22Rv1 (cell line): ENCODE measurements around the gene IFT80.

Experiments
- H3K27ac ChIP-seq: fragments of 450-650 bp; 2 replicates; pipeline ENCODE4 v1.5.1; 2017
- CTCF ChIP-seq: fragments of 450-650 bp; IDR thresholded peaks from 2 replicates; pipeline ENCODE4 v1.5.1; 2017; ENCODE audit warnings: mild to moderate bottlenecking
- ZFX ChIP-seq: fragments of 450-650 bp; IDR thresholded peaks from 2 replicates; pipeline ENCODE4 v1.6.1; 2017; ENCODE audit warnings: antibody characterized with exemption, borderline replicate concordance

The IFT80 gene

GRCh38 chr3:160400030-160400701, 1.1 kb upstream of the IFT80 start:
- H3K27ac ChIP-seq, result peak overlapping the region; percentile 98
- TF ChIP-seq CTCF, result no peak
- TF ChIP-seq ZFX, result no peak

- H3K27ac ChIP-seq, result peak overlapping the region; percentile 98
- TF ChIP-seq ZFX (no peak), CTCF (no peak)
These were observed 253 bp downstream of the IFT80 start for GRCh38 chr3:160398820-160399124.

GRCh38 chr3:160395297-160395696, 3.7 kb downstream of the IFT80 start:
- TF ChIP-seq ZFX (no peak), CTCF (no peak)
- H3K27ac ChIP-seq, result no peak overlapping the region

GRCh38 chr3:160394009-160394392, 5.0 kb downstream of the IFT80 start:
- TF ChIP-seq ZFX (no peak), CTCF (no peak)
- no peak overlapping the region for H3K27ac ChIP-seq

- no peak for TF ChIP-seq CTCF
- no peak for TF ChIP-seq ZFX
These were observed 5.5 kb downstream of the IFT80 start for GRCh38 chr3:160393346-160394008.

GRCh38 chr3:160392798-160393197, 6.2 kb downstream of the IFT80 start:
- TF ChIP-seq ZFX, result no peak
- no peak for TF ChIP-seq CTCF

More at GRCh38 chr3:160393346-160394008, 5.5 kb downstream of the IFT80 start:
- H3K27ac ChIP-seq, result no peak overlapping the region

GRCh38 chr3:160390565-160391138, 8.4 kb downstream of the IFT80 start:
- H3K27ac ChIP-seq, result no peak overlapping the region
- TF ChIP-seq CTCF (no peak), ZFX (no peak)

More at GRCh38 chr3:160392798-160393197, 6.2 kb downstream of the IFT80 start:
- no peak overlapping the region for H3K27ac ChIP-seq
